Ovary (tissue), 9 donors: ENCODE results near the gene GNG10. TPM values are rescaled to one million over a fixed set of nuclear protein-coding genes. Genes with fewer than 3 reads are reported as not detected.

Experiments
- DNase-seq, 5 donors: peaks; one replicate each; pipeline ENCODE4 v3.0.0-alpha.2; 2019 to 2020
- H3K27ac ChIP-seq, 2 donors: fragments of 200-600 bp; one replicate each; pipeline versions ENCODE4 v1.5.1 to v1.8.0; 2019 to 2022
- H3K27me3 ChIP-seq: fragments of 200-600 bp; one replicate; pipeline ENCODE4 v1.8.0; 2022
- H3K36me3 ChIP-seq: fragments of 200-600 bp; sonication (generic); one replicate; pipeline ENCODE4 v1.5.1; 2019
- H3K4me1 ChIP-seq: one replicate; pipeline ENCODE4 v1.8.1; 2013; ENCODE audit warnings: mild to moderate bottlenecking, moderate library complexity; ENCODE audit not compliant: insufficient read depth
- H3K4me3 ChIP-seq: fragments of 200-600 bp; sonication (generic); one replicate; pipeline ENCODE4 v1.5.1; 2017
- H3K9me3 ChIP-seq, 2 donors: fragments of 200-600 bp in 1 of 2; sonication (generic) in 1 of 2; one replicate each; pipeline versions ENCODE4 v1.5.1 to v1.8.1; 2013 to 2019; ENCODE audit warnings: mild to moderate bottlenecking in 1 of 2, moderate library complexity in 1 of 2
- EP300 ChIP-seq: sonication (generic); formaldehyde crosslinking; IDR thresholded peaks from one replicate; pipeline ENCODE4 v1.6.1; 2017; ENCODE audit warnings: antibody characterized with exemption
- POLR2A ChIP-seq: fragments of 450-650 bp; IDR thresholded peaks from one replicate; pipeline ENCODE4 v1.6.1; 2017; ENCODE audit warnings: antibody characterized with exemption, mild to moderate bottlenecking, moderate library complexity
- WGBS, 3 donors: extraction: QIAGEN DNeasy Blood & Tissue Kit in 1 of 3; methylation state at CpG; one replicate each; pipeline versions ENCODE4 v1.1.5 to v1.1.7; 2013 to 2017; 5-methylcytosine and 5-hydroxymethylcytosine counted together
- intact Hi-C, 4 donors: fragments of 100-400 bp; cut with DNase I; formaldehyde crosslinking; loops; one replicate each; pipeline versions ENCODE4 v1.11.0 to v1.15.1; 2022 to 2023
- polyA plus RNA-seq, 2 donors: library from polyadenylated mRNA; stranded (reverse); fragments of 200-250 nt in 1 of 2; fragments of 350-450 nt in 1 of 2; fragmentation: Illumina TruSeq in 1 of 2; extraction: RNeasy Lipid Tissue Mini Kit (QIAGEN cat#74804) in 1 of 2; gene quantifications; one replicate each; pipeline ENCODE4 v1.2.3, GENCODE V29; 2013 to 2014
- total RNA-seq, 7 donors: library from RNA; depleted of rRNA in 2 of 7; stranded (reverse); fragments of >200 nt in 2 of 7; fragmentation: NEBNext Ultra II Directional in 3 of 7; extraction: Animal tissue kit (Norgen Biotek cat#: 25700) in 3 of 7; gene quantifications; one replicate each; pipeline versions ENCODE4 v1.1.0 to v1.2.4, GENCODE V29; 2016 to 2023
- TF ChIP-seq, protein P1 (sequence below), 3 donors: fragments of 450-650 bp in 2 of 3; fragments of 200-600 bp in 1 of 3; IDR thresholded peaks; one replicate each; pipeline versions ENCODE4 v1.5.1 to v1.8.0; 2016 to 2022; ENCODE audit warnings: antibody characterized with exemption in 3 of 3, mild to moderate bottlenecking in 1 of 3
- donor health status: DM: no; HTN: no; CAD: no; lungs with moderate emphysema.
- donor health status: DM: no; HTN: no; CAD: no.
- donor health status: Bipolar disorder and iron deficiency.
- donor health status: DM: yes; HTN: yes; CAD: no.
- donor health status: DM: no; HTN: no; CAD: no.
- donor health status: DM: yes; HTN: yes; CAD: no.

GNG10 gene
- total and polyA plus RNA-seq, 9 donors = 19.8 to 45.8 (median 29.3) TPM

DNA sequence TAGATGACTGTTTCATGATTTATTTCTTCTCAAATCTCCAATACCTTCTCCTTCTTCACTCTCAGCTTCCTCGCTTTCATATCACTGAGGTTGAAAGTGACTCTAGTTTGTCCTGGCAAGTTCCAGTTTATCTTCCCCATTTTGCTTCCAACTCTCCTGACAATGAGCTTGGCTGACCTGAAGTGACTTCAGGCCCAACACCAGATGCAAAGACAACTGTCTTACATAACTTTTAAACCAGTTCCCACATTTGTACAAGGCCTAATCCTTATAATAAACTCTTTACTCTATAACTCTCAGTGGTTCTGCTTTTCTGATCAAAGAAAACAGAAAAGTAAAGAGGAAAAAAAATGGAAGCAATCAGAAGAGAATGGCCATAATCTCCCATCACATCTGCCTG is 22.0 kb downstream of the GNG10 start:
- no peak overlapping the region for H3K4me3 ChIP-seq
- WGBS, 3 donors = 94 to 100% (median 100%) methylated on average over 1 of the region's 1 CpG
- TF ChIP-seq POLR2A (no peak), EP300 (no peak)
- TF ChIP-seq, protein P1, sequence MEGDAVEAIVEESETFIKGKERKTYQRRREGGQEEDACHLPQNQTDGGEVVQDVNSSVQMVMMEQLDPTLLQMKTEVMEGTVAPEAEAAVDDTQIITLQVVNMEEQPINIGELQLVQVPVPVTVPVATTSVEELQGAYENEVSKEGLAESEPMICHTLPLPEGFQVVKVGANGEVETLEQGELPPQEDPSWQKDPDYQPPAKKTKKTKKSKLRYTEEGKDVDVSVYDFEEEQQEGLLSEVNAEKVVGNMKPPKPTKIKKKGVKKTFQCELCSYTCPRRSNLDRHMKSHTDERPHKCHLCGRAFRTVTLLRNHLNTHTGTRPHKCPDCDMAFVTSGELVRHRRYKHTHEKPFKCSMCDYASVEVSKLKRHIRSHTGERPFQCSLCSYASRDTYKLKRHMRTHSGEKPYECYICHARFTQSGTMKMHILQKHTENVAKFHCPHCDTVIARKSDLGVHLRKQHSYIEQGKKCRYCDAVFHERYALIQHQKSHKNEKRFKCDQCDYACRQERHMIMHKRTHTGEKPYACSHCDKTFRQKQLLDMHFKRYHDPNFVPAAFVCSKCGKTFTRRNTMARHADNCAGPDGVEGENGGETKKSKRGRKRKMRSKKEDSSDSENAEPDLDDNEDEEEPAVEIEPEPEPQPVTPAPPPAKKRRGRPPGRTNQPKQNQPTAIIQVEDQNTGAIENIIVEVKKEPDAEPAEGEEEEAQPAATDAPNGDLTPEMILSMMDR (IDR thresholded peaks at IDR 0.05) = no peak

DNA sequence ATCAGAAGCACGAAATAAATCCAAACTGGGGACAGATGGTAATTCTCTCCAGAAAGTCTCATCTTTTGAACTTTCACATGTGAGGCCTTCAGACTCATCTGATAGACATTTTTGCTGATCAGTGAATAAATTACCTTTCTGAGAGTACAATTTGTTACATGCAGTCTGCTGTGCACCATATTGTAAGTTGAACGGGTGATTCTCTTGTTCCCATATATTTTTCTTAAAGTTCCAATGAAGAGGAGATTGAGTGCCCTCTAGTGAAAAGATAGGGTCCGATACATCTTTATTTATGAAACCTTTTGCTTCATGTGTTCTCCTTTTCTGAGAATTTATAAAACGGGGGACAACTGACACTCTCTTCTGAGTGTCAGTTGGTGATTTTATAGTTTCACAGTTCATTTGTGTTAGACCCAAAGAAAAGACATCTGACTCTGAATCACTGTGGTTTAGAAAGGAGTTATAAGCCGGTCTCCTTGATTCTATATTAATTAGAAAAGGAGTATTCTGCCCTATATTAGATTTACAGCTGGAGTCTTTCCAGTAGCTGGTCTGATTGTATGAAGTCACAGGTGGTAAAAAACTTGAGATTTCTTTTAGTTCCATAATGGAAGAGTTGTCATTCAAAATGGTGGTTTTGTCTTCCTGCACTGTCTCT is 30.4 kb downstream of the GNG10 start:
- Histone ChIP-seq H3K4me3 (no peak overlapping the region), H3K27ac (no peak overlapping the region), H3K36me3 (no peaks in the 10 kb centered on the region), H3K9me3 (no peaks in the 10 kb centered on the region), H3K27me3 (no peaks in the 10 kb centered on the region), H3K4me1 (no peaks in the 10 kb centered on the region)
- no peak for DNase-seq
- intact Hi-C loops = no loop called here
- TF ChIP-seq, protein P1 (IDR thresholded peaks at IDR 0.05) = no peak
- no peak for TF ChIP-seq POLR2A
- no peak for TF ChIP-seq EP300
- WGBS, 3 donors = 43 to 49% (median 46%) methylated on average over 5 of the region's 5 CpGs

More for the DNA sequence above, 22.0 kb downstream of the GNG10 start:
- H3K36me3 ChIP-seq = no peaks in the 10 kb centered on the region
- no peaks in the 10 kb centered on the region for H3K4me1 ChIP-seq
- intact Hi-C loops = no loop called here
- H3K9me3 ChIP-seq = no peaks in the 10 kb centered on the region
- no peaks in the 10 kb centered on the region for H3K27me3 ChIP-seq
- DNase-seq = no peak
- H3K27ac ChIP-seq = no peak overlapping the region

DNA sequence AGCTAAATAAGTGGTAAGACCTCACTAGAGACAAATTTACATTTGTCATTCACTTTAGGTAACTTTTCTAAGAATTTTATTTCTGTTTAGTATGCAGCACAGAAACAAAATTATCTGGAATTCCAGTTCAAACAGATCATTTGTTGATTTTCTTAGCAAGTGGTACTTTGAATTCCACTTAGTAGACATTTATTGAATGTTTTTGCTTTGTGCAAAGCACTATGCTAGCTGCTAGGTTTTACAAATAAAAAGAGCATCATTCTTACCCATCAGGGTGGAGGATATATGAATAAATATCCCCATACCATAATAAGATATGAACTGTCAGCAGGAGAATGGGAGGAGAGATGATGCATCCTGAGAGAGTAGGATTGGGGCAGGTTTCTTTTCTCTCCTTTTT is 35.4 kb downstream of the GNG10 start:
- no peaks in the 10 kb centered on the region for H3K4me1 ChIP-seq
- TF ChIP-seq, protein P1 (IDR thresholded peaks at IDR 0.05) = no peak
- TF ChIP-seq POLR2A (no peak), EP300 (no peak)

DNA sequence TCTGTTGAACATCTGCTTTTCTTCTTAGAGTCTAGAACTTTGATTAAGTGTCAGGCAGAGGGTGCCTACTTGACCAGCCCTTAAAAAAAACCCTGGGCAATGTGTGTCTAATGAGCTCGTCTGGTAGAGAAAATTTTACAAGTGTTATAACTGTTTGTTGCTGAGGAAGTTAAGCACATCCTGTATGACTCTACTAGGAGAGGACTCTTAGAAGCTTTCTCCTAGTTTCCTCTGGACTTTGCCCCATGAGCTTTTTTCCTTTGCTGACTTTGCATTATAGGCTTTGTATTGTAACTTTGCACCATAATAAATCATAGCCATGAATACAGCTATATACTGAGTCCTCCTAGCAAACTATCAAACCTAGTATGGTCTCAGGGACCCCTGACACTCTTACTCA is 39.4 kb downstream of the GNG10 start:
- Histone ChIP-seq H3K9me3 (no peaks in the 10 kb centered on the region), H3K4me3 (no peak overlapping the region), H3K27ac (no peak overlapping the region), H3K36me3 (no peaks in the 10 kb centered on the region), H3K4me1 (no peaks in the 10 kb centered on the region), H3K27me3 (no peaks in the 10 kb centered on the region)
- TF ChIP-seq POLR2A (no peak), EP300 (no peak)
- TF ChIP-seq, protein P1 (IDR thresholded peaks at IDR 0.05) = no peak
- intact Hi-C loops = no loop called here
- WGBS, 3 donors = 69 to 86% (median 75%) methylated on average over 1 of the region's 1 CpG
- no peak for DNase-seq

More for the DNA sequence above, 35.4 kb downstream of the GNG10 start:
- no peaks in the 10 kb centered on the region for H3K27me3 ChIP-seq
- H3K36me3 ChIP-seq = no peaks in the 10 kb centered on the region
- no peak overlapping the region for H3K4me3 ChIP-seq
- H3K9me3 ChIP-seq = no peaks in the 10 kb centered on the region
- intact Hi-C loops = no loop called here
- DNase-seq = no peak
- no peak overlapping the region for H3K27ac ChIP-seq
